ENCODE data around the gene SUSD3.

Gene SUSD3

DNA sequence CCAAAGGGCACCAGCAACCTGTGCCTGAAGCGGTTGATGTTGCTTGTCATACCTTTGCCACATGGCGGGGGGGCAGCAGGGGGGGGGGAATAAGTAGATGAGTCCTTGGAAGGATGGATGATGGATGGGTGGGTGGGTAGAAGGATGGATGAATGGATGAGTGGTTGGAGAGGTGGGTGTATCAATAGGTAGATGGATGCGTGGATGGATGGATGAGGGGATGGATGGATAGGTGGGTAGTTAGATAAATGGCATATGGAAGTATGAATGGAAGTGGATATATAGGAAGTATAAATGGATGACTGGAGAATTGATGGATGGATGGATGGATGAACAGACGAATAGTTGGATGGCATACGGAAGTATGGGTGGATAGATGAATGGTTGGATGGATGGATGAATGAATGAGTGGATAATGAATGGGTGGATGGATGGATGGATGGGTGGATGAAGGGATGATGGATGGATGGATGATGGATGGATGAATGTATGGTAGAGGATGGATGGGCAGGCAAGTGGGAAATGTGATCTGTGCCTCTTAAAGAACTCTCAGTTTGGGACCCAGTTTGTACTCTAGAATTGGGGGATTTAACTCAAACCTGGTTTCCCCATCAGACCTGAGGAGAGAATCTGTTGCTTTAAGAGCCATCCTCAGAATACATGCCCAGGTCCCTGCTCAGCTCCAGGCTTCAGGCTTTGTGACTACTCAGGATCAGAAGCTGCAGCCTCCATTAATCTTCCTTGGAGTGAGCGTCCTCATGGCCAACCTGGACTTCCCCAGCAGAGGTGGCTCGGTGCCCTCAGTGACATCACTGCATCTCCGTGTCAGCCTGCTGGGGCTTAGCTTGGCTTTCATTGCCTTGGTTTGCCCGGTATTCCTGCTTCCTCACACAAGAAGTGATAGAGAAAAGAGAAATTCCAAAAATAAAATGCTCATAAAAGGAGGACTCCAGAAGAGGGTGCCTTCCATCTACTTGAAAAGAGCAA lies 27.6 kb upstream of the SUSD3 start:
- DNase-seq, result no peak

DNA sequence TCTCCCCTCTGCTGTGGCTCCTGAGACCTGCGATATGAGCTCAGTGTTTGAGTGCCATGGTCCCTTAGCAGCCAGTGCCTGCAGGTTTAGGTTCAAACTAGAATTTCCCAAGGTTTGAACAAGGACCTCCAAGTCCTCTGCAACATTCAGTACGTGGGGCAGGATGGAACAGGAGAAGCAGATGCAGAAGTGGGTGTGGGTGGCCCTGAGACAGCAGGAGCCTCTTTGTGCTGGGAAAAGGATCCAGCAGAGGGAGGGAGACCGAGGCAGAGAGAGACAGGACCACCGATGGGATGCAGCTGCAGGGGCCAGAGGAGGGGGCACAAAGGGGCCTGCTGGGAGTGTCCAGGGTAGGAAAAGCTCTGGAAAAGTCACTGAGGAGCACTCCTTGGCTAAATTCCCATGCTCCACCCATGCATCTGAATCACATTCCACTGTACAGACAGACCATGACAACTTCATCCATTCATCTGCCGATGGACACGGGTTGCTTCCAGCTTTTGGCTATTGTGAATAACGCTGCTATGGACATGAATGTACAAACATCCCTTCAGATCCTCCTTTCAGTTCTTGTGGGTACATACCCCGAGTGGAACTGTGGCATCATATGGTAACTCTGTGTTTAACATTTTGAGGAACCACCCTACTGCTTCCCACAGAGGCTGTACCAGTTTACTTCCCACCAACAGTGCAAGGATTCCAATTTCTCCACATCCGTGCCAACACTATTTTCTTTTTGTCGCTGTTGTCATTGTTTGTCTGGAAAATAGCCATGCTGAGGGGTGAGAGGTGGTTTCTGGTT lies 26.7 kb upstream of the SUSD3 start:
- no peak for DNase-seq

DNA sequence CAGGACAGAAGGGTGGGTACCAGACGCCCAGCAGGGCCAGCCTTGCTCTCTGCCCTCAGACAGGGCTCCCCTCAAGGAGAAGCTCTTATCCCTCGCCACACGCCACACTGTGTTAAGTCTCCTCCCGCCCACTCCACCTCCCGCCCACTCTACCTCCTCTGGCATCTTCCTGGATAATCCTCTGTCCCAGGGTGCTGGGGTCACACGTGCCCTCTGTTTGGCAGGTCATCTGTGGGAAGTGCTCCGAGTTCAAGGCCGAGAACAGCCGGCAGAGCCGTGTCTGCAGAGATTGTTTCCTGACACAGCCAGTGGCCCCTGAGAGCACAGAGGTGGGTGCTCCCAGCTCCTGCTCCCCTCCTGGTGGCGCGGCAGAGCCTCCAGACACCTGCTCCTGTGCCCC lies 26.0 kb upstream of the SUSD3 start:
- DNase-seq, result no peak

DNA sequence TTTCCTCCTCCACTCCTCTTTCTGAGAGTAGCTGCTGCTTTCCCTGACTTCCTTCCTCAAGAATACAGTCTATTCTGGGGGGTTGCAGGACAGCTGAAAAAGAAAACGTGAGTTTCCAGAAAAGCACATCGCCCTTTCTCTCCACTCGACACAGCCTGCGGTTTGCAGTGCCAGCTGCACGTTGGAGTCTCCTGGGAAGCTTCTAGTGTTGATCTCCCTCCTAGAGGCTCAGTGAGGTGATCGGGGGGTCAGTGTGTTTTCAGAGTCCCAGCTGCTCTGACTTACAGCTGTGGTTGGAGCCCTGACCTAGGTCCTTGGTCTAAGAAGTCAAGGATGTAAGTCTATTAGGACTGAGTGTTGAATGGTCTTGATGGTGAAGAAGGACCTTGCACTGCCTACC lies 25.0 kb upstream of the SUSD3 start:
- no peak for DNase-seq

DNA sequence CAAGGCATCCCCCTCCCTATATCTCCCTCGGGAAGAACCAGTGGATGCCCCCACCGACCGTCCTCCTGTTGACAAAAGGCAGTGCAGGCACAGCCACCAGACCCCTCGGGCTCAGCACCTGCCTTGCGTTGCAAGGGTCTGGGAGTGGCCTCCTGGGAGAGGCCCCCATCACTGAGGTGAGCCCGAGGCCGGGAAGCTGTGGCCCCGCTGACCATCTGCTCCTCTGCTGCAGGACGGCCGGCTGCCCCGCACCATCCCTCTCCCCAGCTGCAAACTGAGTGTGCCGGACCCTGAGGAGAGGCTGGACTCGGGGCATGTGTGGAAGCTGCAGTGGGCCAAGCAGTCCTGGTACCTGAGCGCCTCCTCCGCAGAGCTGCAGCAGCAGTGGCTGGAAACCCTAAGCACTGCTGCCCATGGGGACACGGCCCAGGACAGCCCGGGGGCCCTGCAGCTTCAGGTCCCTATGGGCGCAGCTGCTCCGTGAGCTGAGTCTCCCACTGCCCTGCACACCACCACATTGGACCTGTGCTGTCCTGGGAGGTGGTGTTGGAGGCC lies 23.3 kb upstream of the SUSD3 start:
- DNase-seq, result no peak

DNA sequence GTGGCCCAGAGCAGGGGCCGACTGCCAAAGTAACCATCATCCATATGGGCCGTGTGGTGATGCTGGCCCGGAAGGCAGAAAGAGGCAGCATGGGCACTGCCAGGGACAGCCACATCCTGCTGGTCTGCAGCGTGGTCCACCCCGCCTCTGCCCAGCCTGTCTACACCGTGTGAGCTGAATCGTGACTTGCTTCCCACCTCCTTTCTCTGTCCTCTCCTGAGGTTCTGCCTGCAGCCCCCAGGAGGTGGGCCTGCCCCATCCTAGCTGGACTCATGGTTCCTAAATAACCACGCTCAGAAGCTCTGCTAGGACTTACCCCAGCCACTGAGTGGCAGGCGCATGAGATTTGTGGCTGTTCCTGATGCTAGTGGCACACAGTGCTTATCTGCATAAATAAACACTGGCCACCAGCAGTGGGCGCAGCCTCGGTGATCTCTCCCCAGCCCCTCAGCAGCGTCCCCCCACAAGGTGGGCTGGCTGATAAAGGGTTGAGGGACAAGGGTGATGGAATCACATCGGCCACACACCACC lies 22.6 kb upstream of the SUSD3 start:
- DNase-seq, result no peak

DNA sequence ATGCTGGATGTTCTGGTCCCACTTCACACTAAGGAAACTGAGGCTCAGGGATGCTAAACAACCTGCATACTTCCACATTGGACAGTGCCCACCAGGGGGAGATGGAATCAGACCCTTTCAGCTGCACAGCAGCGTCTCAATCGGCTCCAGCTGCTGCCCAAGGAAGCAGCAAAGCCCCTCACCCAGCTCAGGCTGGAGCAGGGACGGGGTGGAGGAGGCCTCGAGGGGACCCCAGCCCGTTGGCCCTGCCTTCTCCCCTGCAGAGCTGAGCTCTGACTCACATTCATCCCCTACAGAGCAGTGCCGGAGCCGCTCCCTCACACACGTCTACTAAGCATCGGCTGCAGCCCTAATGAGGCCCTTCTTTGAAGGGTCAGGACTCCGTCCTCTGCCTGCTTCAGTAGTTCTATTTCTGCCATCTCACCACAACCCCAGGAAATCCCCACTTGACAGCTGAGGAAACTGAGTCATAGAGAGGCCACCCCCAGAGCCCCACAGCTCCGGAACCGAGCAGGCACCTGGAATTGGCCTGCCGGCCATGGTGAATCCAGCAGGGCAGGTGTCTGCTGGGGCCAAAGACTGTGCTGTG lies 21.5 kb upstream of the SUSD3 start:
- DNase-seq, result no peak

DNA sequence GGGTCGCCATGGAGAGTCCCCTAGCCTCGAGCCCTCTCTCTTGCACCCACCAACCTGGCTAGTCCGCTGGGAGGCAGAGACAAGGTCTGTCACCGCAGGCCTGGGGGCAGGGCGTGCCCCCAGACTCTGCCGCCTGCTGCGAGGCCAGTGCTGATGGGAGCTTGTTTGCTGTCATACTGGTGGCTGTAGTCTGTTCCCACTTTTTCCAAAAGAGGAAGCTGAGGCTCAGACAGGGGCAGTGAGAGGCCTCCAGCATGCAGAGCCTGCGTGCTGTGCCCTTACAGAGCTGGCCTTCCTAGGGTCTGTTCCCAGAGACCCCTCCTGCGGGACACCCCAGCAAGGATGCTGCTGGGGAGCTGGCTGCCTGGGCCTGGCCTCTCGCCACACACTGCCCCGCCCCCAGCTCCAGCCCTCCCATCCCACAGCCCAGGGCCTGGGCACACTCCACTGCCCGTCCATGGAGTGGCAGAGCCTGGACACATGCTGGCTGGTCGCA lies 21.0 kb upstream of the SUSD3 start:
- DNase-seq, result no peak

DNA sequence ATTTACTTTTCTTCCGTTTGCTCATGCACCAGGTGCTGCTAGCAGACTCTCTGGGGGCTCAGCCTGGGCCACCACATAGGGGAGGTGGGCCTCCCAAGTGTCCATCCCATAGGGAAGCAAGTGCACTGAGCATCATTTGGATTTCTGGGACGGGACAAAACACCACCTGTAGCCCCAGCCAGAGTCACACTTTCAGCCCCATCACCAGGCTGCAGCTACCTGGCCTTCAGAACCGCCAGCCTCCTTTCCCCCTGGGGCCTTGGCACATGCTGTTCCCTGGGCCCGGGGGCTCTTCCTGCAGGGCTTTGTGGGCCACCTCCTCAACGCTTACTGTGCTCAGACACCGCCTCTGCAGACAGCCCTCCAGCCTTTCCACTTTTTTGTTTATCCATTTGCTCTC lies 19.6 kb upstream of the SUSD3 start:
- DNase-seq, result no peak

DNA sequence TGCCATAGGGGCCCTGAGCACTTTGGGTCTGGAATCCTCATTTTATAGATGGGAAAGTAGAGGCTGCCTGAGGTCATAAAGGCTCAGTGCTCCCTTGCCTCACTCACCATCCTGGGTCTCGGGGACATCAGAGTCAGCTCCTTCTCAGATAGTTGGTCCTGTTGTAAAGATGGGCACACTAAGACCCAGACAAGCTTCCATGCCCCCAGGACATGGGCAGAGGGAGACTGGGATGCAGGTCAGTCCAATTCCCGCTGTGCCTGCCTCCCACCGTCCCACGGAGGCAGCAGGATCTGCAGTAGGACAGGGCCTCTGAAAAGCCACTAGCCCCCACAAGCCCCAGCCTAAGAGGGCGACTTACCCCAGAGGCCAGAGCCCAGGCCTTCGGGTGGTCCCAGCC lies 19.0 kb upstream of the SUSD3 start:
- DNase-seq, result no peak

DNA sequence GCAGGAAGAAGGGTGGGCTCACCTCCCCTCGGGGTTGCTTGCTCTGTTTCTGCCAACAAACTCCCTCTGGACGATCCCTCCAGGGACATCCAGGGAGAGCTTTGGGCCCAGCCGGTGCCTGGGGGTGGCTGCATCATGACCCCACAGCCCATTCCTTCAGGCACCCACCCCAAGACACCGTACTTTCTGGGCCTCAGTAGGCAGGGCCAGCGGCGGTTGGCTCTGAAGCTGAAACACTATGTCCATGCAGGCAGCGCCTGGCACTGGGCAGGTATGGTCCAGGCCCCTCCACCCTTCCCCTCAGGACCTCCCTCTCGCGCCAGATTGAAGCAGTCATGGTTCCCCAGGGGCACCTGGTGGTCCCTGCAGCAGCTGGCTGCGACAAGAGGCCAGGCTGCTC lies 18.5 kb upstream of the SUSD3 start:
- no peak for DNase-seq

DNA sequence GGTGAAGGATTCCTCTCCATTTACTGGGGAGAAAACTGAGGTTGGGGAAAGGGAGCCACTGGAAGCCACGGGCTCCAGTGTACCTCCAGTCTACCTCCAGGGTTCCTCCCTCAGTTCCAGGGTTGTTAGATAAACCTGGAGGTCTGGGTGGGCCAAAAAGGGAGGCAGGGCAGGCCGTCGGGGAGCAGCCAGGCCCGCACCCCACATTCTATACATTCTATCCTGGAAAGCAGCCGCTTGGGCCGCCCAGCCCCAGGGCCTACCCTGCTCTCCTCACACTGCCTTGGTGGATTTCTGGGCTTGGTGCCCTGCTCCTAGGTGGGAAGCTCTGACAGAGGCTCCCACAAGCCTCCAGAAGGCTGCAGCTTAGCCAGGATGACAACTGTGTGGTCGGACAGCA lies 18.1 kb upstream of the SUSD3 start:
- DNase-seq, result no peak

DNA sequence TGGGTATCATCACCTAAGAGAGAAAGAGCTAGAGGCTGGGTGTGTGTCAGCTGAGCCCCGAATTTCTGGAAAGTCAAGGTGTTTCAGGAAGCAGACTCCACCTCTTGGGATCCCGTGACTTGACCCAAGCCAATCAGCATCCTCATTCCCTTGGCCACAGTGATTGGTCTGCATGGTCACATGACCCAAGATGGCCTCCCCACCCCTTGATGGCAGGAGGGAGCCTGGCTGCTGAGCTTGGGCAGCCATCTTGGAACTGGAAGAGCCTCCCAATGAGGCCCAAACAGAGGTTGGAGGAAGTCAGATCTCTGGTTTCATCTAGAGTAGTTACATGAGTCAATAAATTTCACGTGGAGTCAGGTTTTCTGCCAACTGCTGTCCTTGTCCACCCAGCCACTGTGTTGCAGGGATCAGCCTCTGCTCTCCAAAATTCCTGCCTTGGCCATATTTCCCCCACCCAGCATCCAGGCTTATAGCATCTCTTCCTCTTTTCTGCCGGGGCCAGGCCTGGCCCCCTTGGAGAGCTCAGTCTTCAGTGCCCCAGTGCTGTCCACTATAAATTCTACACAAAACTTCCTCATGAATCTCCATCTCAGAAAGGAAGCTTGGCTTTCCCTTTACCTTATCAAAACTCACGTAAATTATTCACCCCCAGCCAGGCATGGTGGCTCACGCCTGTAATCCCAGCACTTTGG lies 17.2 kb upstream of the SUSD3 start:
- DNase-seq, result no peak

DNA sequence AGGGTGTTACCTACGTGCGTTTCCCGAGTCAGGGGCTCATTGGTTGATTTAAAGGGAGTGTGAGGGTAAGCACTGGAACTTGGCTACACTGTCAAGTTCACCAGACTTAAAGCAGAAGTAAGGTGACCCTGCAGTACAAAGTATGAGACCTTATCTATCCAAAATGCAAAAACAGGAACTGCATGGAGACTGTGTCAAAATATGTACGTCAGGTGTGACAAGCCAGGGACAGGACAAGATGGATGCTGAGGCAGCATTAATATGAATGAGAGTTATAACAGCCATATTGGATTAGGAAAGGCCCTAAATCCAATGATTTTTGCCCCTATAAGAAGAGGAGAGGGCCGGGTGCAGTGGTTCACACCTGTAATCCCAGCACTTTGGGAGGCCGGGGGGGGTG lies 15.4 kb upstream of the SUSD3 start:
- no peak for DNase-seq

DNA sequence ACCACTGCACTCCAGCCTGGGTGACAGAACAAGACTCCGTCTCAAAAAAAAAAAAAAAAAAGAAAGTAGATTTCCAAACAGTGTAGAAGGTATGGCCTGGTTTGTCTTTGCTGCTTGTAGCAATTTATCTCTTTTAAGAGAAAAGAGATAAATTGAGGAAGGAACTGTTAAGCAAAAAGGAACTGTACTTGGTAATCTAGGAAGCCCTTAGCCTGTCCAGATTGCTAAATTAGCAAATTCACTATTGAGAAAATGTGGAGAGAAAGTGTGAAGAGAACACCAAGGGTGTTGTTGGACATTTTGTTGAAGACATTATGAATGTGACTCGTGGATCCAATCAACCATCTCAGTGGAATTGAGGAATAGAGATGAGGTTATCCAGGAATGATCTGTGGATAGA lies 13.0 kb upstream of the SUSD3 start:
- no peak for DNase-seq

DNA sequence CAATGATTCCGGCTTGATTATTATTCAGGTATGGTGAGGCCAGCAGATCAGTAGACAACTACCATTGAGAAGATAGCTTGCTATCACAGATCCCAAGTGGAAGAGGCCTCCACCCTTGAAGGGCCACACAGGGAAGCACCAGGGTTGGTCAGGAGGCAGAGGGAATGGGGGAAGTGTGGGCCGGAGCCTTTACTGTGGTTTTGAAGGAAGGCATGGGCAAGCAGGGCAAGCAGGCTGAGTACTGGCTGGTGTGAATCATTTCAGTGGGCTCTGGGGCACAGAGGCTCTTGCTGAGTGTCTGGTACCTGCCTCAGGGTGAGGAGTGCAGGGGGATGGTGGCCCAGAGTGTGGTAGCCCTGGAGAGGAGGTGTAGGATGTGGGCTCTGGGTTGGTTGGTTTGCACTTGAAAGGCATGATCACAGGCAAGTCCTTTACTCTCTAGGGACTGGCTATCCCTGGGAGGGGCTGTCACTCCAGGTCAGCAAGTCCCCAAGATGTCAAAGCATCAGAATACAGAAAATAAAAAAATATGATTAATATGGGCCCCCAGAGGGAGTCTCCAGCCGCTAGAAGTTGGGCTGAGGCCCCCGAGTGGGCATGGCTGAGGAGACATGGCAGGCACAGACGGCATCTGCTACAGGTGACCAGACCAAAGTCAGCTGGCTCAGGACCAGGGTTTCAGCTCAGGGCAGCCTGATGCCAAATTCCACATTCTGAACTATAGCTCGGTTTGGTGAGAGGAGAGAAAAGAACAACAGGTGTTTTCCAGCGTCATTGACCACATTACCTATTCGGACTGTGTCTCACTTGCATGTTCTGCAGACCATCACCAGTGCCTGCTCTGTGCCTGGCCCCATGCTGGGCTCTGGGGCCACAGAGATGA lies 9.7 kb upstream of the SUSD3 start:
- DNase-seq, result no peak

DNA sequence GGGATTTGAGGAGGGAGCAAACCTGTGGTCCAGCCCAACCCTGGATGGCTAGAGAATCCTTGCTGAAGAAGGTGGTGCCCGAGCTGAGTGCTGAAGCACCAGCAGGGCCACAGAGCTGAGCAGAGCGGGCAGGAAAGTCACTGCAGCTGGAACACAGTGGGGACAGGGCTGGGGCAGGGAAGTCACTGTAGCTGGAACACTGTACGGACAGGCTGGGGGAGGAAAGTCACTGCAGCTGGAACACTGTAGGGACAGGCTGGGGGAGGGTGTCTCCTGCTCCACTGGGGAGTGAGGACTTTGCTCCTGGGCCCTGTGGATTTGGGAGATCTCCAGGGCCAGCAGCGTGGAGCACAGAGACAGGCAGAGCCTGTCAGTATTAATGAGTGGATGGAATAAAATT lies 9.0 kb upstream of the SUSD3 start:
- DNase-seq, result peak; percentile 37

DNA sequence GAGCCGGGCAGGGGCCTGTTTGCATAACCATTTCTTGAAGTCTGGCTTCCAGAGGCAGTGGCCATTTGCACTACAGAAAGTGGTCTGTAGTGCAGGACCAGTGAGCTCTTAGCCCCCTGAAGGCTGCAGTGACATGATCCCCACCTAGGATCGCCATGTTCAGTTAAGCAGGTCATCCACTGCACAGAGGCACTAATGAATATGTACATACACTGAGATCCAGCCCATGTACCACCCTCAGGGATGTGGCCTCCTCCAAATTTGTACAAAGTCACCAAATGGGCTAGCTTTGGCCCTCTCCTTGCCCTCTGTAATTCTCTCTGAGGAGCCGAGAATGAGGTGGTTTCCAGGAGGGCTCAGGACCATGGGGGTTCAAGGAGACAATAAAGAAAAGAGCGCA lies 8.3 kb upstream of the SUSD3 start:
- no peak for DNase-seq

DNA sequence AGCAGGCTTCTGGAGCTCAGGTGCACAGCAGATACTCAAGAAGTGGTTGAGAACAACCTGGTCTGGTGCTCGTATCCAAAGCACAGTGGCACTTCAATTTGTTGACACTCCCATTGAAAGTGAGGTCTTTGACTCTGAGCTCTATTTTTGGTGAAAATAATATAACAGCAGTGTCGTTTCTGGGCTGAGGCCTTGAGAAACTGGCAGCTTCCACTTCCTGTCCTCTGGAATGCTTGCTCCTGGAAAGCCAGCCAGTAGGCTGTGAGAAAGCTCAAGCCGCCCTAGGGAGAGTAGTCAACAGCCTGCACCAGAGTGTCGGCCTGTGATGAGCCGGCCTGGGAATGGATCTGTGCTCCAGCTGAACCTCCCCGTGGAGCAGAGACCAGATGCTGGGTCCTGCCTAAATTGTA lies 6.8 kb upstream of the SUSD3 start:
- DNase-seq, result peak; percentile 78

DNA sequence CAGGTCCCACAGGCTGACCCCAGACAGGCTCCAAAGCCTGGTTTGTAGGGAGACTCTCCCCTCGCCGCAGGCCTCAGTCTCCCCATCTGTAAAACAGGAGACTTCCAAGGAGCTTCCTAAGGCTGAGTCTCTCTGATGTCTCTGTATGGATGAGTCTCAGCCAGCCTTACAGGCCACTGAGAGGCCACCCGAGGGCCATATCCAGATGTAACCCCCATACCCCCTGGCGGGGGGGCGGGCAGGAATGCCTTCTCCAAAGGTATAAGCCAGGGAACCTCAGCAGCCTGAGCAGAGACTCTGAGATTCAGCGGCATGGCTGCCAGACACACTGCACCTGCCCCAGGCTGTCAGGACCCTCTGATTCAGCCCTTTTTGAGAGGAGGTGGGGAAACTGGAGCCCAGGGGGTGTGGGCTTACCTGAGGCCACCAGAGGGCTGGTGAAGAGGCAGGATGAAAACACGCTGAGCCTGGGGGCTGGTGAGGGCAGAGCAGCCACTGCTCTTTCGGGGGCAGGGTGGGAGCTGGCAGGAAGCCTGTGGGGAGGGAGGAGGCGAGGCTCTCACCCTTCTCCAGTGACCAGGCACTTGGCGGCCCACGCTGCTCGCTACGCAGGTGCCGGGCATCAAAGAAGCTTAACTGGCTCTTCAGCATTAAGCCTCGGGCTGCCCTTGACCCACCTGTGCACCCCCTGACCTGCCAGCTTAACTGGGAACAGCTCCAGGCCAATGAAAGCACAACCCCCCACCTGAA lies 5.5 kb upstream of the SUSD3 start:
- no peak for DNase-seq

Measured in right forelimb (tissue), 1 donor.